ENCODE measurements around the gene MPDZ. TPM values are rescaled to one million over a fixed set of nuclear protein-coding genes. Genes with fewer than 3 reads are reported as not detected.

Gene MPDZ
- total and polyA plus RNA-seq, 2 of the 4 experiments (the other 2 are of a cell fraction): 18.8 to 39.3 TPM

DNA sequence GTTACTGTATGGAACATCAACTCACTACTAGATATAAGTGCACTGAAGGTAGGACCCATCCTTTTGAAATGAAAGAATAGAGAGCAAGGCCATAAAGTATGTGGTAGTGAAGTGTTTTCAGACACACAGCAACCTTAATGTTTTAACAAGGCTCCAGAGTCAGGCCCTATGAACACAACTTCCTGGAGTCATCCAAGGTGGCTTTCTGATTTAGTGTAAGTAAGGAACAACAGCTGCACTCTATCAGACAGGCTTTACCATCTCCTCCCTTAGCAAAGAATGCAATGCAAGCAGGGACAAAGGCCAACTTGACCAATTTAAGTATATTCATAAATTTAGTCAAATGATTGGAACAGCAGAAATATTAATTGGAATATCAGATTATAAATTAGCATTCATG, 90.1 kb downstream of the MPDZ start:
- Histone ChIP-seq H3K27me3 (ENCODE audit: control insufficient read depth, insufficient read depth, low read length) (no peaks in the 10 kb centered on the region), H4K8ac (ENCODE audit: low read depth in 2 of 2, low read length in 2 of 2) (no peak overlapping the region), H3K14ac (replicated peaks; ENCODE audit: low read depth, low read length) (no peak overlapping the region), H2AK9ac (replicated peaks; ENCODE audit: low read depth, low read length, poor library complexity) (no peak overlapping the region), H3K4me3 (ENCODE audit: insufficient read depth, low read depth, low read length) (no peak overlapping the region), H3K36me3 (ENCODE audit: control insufficient read depth, insufficient read depth, low read length) (peaks cover 18% of the 10 kb centered on the region), H4K91ac (ENCODE audit: insufficient read depth, low read depth, low read length) (no peak overlapping the region), H3K4ac (ENCODE audit: low read depth, low read length) (no peak overlapping the region), H3K9me3 (ENCODE audit: control insufficient read depth, insufficient read depth, low read length) (no peaks in the 10 kb centered on the region), H3K23ac (ENCODE audit: low read depth, low read length) (no peak overlapping the region), H3K27ac (ENCODE audit: insufficient read depth, low read length) (no peak overlapping the region), H3K56ac (ENCODE audit: extremely low read depth, insufficient read depth, low read length) (no peak overlapping the region), H3K18ac (ENCODE audit: low read depth, low read length) (no peak overlapping the region), H4K20me1 (ENCODE audit: insufficient read depth, low read length) (no peaks in the 10 kb centered on the region), H3K4me2 (ENCODE audit: low read depth, low read length) (no peak overlapping the region), H2AK5ac (ENCODE audit: low read depth, low read length) (no peak overlapping the region), H2AFZ (replicated peaks; ENCODE audit: low read length, poor library complexity) (no peak overlapping the region), H4K5ac (ENCODE audit: low read depth, low read length) (no peak overlapping the region), H3K79me1 (ENCODE audit: low read depth in 1 of 2, low read length in 2 of 2) (no peaks in the 10 kb centered on the region), H3K9me1 (ENCODE audit: insufficient read depth, low read length) (peaks cover 6% of the 10 kb centered on the region; the same call in 1 of the 2 replicates), H2BK20ac (ENCODE audit: low read depth, low read length) (no peak overlapping the region), H3K4me1 (ENCODE audit: control insufficient read depth, insufficient read depth, low read length) (no peaks in the 10 kb centered on the region), H3K9ac (ENCODE audit: low read depth, low read length) (no peak overlapping the region), H2BK15ac (ENCODE audit: low read depth, low read length) (no peak overlapping the region), H2BK120ac (ENCODE audit: low read depth, low read length) (no peak overlapping the region), H2BK5ac (ENCODE audit: low read depth, low read length, poor library complexity, severe bottlenecking) (no peak overlapping the region)
- dilution Hi-C loops (cut with HindIII; ENCODE audit: low sequenced_read_pairs, unreplicated experiment) (no loop called here), intact Hi-C loops (cut with micrococcal nuclease) (loop anchor here (10.0 kb wide), 1 partner anchor 155 kb away; no protein-coding TSS in a partner anchor), in situ Hi-C loops (cut with MboI; ENCODE audit: low sequenced_read_pairs) (no loop called here)
- no TSS peak for BruUV-seq (replicated peaks)
- DNase-seq (no peak), ATAC-seq (ENCODE audit: low read depth) (no peak)
- ChIA-PET POLR2A (ENCODE audit: unreplicated experiment) (no interaction called here), CTCF (no interaction called here)
- TF ChIP-seq BHLHE40 (IDR thresholded peaks at IDR 0.05; ENCODE audit: low read depth, low read length) (no peak), NFE2L2 (IDR thresholded peaks at IDR 0.05; ENCODE audit: low read depth, low read length) (no peak), MXI1 (IDR thresholded peaks at IDR 0.05; ENCODE audit: borderline replicate concordance, low read depth, low read length) (no peak), FOS (IDR thresholded peaks at IDR 0.05; ENCODE audit: low read depth, low read length) (no peak), RAD21 (IDR thresholded peaks at IDR 0.05; ENCODE audit: low read length) (no peak), RFX5 (IDR thresholded peaks at IDR 0.05; ENCODE audit: low read depth, low read length) (no peak), MAZ (IDR thresholded peaks at IDR 0.05; ENCODE audit: borderline replicate concordance, low read depth, low read length) (no peak), CEBPB (IDR thresholded peaks at IDR 0.05; ENCODE audit: low read depth, low read length) (no peak), CHD1 (IDR thresholded peaks at IDR 0.05; ENCODE audit: low read depth, low read length) (no peak), RCOR1 (IDR thresholded peaks at IDR 0.05; ENCODE audit: insufficient replicate concordance, low read length) (no peak), POLR2A (IDR thresholded peaks at IDR 0.05; ENCODE audit: low read depth, low read length) (no peak), MAFK (IDR thresholded peaks at IDR 0.05; ENCODE audit: low read depth, low read length) (no peak), SMC3 (IDR thresholded peaks at IDR 0.05; ENCODE audit: low read depth, low read length) (no peak)
- TF ChIP-seq, protein P1, sequence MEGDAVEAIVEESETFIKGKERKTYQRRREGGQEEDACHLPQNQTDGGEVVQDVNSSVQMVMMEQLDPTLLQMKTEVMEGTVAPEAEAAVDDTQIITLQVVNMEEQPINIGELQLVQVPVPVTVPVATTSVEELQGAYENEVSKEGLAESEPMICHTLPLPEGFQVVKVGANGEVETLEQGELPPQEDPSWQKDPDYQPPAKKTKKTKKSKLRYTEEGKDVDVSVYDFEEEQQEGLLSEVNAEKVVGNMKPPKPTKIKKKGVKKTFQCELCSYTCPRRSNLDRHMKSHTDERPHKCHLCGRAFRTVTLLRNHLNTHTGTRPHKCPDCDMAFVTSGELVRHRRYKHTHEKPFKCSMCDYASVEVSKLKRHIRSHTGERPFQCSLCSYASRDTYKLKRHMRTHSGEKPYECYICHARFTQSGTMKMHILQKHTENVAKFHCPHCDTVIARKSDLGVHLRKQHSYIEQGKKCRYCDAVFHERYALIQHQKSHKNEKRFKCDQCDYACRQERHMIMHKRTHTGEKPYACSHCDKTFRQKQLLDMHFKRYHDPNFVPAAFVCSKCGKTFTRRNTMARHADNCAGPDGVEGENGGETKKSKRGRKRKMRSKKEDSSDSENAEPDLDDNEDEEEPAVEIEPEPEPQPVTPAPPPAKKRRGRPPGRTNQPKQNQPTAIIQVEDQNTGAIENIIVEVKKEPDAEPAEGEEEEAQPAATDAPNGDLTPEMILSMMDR (conservative IDR thresholded peaks at IDR 0.05; ENCODE audit: low read depth, low read length): no peak
- TF ChIP-seq, protein P2, sequence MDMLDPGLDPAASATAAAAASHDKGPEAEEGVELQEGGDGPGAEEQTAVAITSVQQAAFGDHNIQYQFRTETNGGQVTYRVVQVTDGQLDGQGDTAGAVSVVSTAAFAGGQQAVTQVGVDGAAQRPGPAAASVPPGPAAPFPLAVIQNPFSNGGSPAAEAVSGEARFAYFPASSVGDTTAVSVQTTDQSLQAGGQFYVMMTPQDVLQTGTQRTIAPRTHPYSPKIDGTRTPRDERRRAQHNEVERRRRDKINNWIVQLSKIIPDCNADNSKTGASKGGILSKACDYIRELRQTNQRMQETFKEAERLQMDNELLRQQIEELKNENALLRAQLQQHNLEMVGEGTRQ (IDR thresholded peaks at IDR 0.05; ENCODE audit: low read depth, low read length): no peak
- TF ChIP-seq, protein P3, sequence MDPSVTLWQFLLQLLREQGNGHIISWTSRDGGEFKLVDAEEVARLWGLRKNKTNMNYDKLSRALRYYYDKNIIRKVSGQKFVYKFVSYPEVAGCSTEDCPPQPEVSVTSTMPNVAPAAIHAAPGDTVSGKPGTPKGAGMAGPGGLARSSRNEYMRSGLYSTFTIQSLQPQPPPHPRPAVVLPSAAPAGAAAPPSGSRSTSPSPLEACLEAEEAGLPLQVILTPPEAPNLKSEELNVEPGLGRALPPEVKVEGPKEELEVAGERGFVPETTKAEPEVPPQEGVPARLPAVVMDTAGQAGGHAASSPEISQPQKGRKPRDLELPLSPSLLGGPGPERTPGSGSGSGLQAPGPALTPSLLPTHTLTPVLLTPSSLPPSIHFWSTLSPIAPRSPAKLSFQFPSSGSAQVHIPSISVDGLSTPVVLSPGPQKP (IDR thresholded peaks at IDR 0.05; ENCODE audit: borderline replicate concordance, low read depth, low read length): no peak
